ENCODE measurements around the gene KLRD1.
"Not testable (repeated sequence)": the region's sequence is repeated elsewhere in the genome, so short reads cannot be mapped to it uniquely, and the experiment has no call there.

Gene KLRD1

GRCh38 chr12:10374624-10375018, 67.0 kb downstream of the KLRD1 start:
- no peak for TF ChIP-seq CTCF (conservative IDR thresholded peaks at IDR 0.05; ENCODE audit: low read depth, low read length)
- Histone ChIP-seq H3K27ac (peak overlapping the region; percentile 38), H3K36me3 (ENCODE audit: insufficient read depth) (no peaks in the 10 kb centered on the region), H3K9ac (no peak overlapping the region), H3K4me2 (peak overlapping the region; percentile 43), H3K4me3 (IDR thresholded peaks at IDR 0.05; ENCODE audit: insufficient read depth, low read depth, low read length) (no peak overlapping the region), H2AFZ (ENCODE audit: low read depth) (peak overlapping the region; percentile 8; the same call in 1 of the 2 replicates), H3K27me3 (ENCODE audit: insufficient read depth, low read depth) (no peaks in the 10 kb centered on the region), H3K4me1 (ENCODE audit: low read depth, poor library complexity, severe bottlenecking) (peaks cover 37% of the 10 kb centered on the region), H3K79me2 (ENCODE audit: insufficient read depth, low read depth) (no peaks in the 10 kb centered on the region), H4K20me1 (ENCODE audit: insufficient read depth) (no peaks in the 10 kb centered on the region)

GRCh38 chr12:10378737-10379136, 71.1 kb downstream of the KLRD1 start:
- not testable (repeated sequence) for H3K36me3 ChIP-seq (ENCODE audit: insufficient read depth); H3K27ac ChIP-seq; H3K27me3 ChIP-seq (ENCODE audit: insufficient read depth, low read depth); H3K4me3 ChIP-seq (IDR thresholded peaks at IDR 0.05; ENCODE audit: insufficient read depth, low read depth, low read length); H2AFZ ChIP-seq (ENCODE audit: low read depth); H3K4me2 ChIP-seq; H3K9ac ChIP-seq; H3K79me2 ChIP-seq (ENCODE audit: insufficient read depth, low read depth); H4K20me1 ChIP-seq (ENCODE audit: insufficient read depth)
- H3K4me1 ChIP-seq (ENCODE audit: low read depth, poor library complexity, severe bottlenecking) = peaks cover 19% of the 10 kb centered on the region
